Prostate gland (tissue), 2 donors: ENCODE data around the gene TBX4.

Experiments
- CTCF ChIP-seq, 4 experiments: fragments of 200-600 bp in 2 of 4; fragments of 450-650 bp in 2 of 4; sonication (generic) in 2 of 4; IDR thresholded peaks; 1 replicate in 3 of 4; 2 replicates in 1 of 4; pipeline ENCODE4 v1.5.1; 2016 to 2019; ENCODE audit warnings: antibody characterized with exemption in 4 of 4, mild to moderate bottlenecking in 2 of 4, moderate library complexity in 2 of 4
- POLR2A ChIP-seq: fragments of 450-650 bp; IDR thresholded peaks from one replicate; pipeline ENCODE4 v1.6.1; 2016; ENCODE audit warnings: antibody characterized with exemption, mild to moderate bottlenecking

DNA sequence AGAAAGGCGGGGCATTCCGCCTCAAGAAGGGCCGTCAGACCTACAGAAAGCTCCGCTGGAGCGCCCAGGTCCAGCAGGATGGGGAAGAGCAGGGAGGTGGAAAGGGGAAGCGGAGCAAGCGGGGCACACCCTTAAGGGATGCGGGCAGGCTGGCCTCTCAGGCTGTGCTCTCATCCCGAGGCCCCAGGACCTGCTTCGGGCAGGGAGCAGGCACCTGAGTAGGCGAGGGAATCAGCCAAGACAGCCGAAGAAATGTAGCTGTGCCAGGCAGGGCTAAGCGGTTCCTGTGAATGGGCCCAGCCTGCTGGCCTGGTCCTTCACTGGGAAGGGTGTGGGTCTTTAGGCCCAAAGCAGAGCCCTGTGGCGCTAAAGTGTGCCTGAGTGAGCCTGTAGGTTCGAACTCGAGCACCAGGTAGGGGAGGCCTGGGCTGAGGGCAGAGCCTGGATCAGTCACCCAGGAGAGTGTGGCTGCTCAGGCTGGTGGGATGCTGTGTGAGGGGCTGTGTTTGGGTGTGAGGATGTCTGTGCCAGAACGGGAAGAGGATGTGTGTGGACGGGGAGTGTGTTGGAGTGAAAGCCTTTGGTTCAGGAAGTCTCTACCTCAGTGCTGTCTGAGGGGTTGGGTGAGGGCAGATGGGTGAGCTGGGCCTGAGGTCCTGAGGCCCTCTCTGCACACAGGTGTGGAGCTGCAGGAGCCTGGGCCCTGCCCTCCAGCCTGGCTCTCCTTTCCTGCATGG lies 3.3 kb downstream of the TBX4 start:
- TF ChIP-seq CTCF (IDR thresholded peaks at IDR 0.05) (no peak), POLR2A (no peak)
